Glomerular visceral epithelial cell (primary cell): ENCODE results near the gene CERS1.
A peak's percentile ranks its signal among the peaks of the same experiment; 100 is the strongest.

Source experiments
- DNase-seq: peaks from one replicate; pipeline ENCODE4 v3.0.0-alpha.2; 2016; ENCODE audit errors: extremely low spot score

The CERS1 gene

GRCh38 chr19:18839465-18840287 is 56.3 kb downstream of the CERS1 start:
- peak; percentile 49 for DNase-seq

GRCh38 chr19:18834644-18834984 is 61.3 kb downstream of the CERS1 start:
- DNase-seq, result no peak

GRCh38 chr19:18833849-18834643 is 61.9 kb downstream of the CERS1 start:
- peak; percentile 23 for DNase-seq

- peak; percentile 18 for DNase-seq
Measured at GRCh38 chr19:18833141-18833476, 62.8 kb downstream of the CERS1 start.

- peak; percentile 42 for DNase-seq
Measured at GRCh38 chr19:18832306-18833140, 63.4 kb downstream of the CERS1 start.

- peak; percentile 93 for DNase-seq
Measured at GRCh38 chr19:18831524-18832305, 64.2 kb downstream of the CERS1 start, which contains the start of gene UPF1. Gene UPF1 (plus strand): TSS chr19:18831959. CDS start chr19:18832210, 251 bp downstream.

- no peak for DNase-seq
Measured at GRCh38 chr19:18830488-18830887, 65.5 kb downstream of the CERS1 start.

- no peak for DNase-seq
Measured at GRCh38 chr19:18828786-18829185, 67.2 kb downstream of the CERS1 start.
